GM12872 (cell line): ENCODE results near the gene KIRREL1.

Source experiments
- TF ChIP-seq, protein P1 (sequence below): IDR thresholded peaks from 3 replicates; pipeline ENCODE4 v1.5.1; 2011; ENCODE audit warnings: low read depth, mild to moderate bottlenecking, low read length, moderate library complexity; ENCODE audit not compliant: insufficient read depth

KIRREL1 gene

DNA sequence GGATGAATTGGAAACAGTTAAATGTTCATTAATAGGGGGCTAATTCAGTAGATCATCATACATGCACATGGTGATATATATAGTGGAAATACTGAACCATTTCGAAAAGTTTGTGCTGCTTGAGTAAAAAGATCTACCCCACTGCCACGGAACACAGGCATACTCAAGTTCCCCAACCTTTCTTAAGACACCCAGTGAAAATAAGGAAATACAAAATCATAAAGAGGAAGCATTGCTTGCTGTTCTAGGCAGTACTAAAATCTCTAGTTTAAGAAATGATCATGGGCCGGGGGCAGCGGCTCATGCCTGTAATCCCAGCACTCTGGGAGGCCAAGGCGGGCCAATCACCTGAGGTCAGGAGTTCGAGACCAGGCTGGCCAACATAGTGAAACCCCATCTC lies 37.6 kb upstream of the KIRREL1 start:
- TF ChIP-seq, protein P1, sequence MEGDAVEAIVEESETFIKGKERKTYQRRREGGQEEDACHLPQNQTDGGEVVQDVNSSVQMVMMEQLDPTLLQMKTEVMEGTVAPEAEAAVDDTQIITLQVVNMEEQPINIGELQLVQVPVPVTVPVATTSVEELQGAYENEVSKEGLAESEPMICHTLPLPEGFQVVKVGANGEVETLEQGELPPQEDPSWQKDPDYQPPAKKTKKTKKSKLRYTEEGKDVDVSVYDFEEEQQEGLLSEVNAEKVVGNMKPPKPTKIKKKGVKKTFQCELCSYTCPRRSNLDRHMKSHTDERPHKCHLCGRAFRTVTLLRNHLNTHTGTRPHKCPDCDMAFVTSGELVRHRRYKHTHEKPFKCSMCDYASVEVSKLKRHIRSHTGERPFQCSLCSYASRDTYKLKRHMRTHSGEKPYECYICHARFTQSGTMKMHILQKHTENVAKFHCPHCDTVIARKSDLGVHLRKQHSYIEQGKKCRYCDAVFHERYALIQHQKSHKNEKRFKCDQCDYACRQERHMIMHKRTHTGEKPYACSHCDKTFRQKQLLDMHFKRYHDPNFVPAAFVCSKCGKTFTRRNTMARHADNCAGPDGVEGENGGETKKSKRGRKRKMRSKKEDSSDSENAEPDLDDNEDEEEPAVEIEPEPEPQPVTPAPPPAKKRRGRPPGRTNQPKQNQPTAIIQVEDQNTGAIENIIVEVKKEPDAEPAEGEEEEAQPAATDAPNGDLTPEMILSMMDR = no peak

- TF ChIP-seq, protein P1 = no peak
These were observed 36.7 kb upstream of the KIRREL1 start for GRCh38 chr1:157956732-157957131.

DNA sequence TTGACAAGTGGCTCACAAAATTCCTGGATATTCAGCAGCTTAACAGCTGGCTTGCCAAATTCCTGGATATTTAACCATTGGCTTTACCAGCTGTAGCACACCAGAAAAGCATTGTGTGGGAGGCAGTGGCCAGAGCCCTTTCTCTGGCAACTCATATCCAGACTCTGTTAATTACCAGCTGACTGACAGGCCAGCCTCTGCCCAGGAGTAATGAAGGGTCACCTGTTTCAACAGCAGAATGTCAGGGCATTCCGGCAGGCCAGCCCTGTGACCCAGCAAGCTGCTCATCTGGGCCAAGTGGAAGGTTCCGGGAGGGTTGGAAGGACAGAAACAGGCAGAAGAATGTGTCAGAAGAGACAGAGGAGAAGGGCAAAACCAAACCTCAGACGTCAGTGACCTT lies 35.2 kb upstream of the KIRREL1 start:
- TF ChIP-seq, protein P1 = no peak

- TF ChIP-seq, protein P1 = no peak
These were observed 33.7 kb upstream of the KIRREL1 start for GRCh38 chr1:157959750-157960149.

DNA sequence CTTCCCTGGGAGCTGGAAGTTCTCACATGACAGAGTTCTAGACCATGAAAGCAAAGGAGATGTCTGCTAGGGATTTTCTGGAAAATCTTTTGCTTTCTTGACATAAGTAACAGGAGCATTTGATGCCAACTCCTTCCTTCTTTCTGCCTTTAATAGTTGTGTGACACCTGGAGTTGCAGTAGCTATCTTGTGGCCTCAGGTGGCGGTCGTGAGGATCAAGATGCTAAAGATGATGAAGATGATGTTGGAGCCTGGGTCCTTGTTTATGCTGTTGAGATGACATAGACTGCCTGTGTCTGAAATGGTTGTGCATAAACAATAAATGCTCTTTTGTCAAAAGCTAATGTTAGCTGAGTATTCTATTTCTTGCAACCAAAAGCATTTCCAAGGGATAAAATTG lies 32.7 kb upstream of the KIRREL1 start:
- TF ChIP-seq, protein P1 = peak; percentile 24; the same call in 1 of the 3 replicates

DNA sequence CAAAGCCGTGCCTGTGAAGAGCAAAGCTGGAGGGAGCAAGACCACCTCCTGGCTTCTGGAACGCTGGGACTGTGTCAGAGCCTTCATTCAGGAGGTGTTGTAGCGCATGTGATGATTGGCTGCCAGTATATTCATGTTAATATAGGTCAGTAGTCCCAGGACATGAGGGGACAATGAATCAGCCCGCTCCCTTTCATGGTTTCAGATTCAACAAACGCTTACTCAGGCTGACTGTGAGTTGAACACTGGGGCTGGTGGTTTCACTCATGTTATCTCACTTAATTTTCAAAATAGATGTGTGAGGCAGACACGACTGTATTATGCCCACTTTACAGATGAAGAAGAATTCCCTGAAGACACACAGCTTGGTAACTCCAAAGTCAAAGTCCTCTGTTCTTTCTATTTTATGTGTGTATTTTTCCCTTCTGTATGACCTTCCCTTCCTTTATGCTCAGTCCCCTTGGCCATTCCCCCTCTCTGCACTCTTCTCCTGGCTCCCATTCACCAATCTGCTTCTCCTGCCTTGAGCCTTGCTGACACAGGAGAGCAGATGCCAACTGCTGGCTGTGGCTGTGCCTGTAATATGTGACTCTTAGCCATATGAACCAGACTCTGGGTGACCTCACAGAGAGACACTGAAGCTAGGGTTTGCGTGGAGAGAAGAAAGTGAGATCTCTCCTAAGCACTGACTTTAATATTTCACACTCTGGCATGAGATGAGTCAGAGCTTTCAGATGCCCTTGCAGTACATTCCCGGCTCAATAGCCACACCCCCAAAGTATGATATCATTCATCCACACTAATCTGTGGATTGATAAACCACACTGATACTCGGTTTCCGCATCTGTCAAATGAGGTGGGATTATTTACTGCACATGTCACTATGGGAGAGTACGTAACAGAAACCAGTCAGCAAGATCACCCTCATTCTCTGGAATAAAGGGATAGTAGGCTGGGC lies 31.4 kb upstream of the KIRREL1 start:
- TF ChIP-seq, protein P1 = no peak

DNA sequence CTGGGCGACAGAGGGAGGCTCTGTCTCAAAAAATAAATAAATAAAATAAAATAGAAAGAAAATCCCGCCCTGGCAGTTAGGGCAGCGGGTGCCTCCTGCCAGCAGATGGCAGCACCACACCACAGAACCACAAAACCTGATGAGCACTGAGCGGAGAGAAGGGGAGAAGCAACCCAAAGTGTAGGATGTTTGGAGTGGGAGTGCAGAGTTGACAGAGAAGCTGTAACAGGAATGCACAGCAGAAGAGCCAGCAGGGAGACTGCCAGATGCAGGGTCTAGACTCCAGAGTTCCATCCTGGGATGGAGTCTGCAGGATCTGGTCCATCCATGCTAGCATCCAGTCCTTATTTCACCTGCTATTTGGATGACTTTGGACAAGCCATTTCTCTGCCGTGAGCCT lies 29.7 kb upstream of the KIRREL1 start:
- TF ChIP-seq, protein P1 = peak; percentile 81
